A549 (cell line): ENCODE results near the gene UROC1. TPM values are rescaled to one million over a fixed set of nuclear protein-coding genes. Genes with fewer than 3 reads are reported as not detected.

Source experiments
- ATAC-seq, 2 experiments: fragments of 200-7000 bp in 1 of 2; fragments of >200 bp in 1 of 2; cut with Nextera tagmentation in 1 of 2; cut with Tn5 transposase in 1 of 2; 3 replicates each; pipeline versions ENCODE4 v1.8.0 to v1.9.1; 2018 to 2020; ENCODE audit warnings: mild to moderate bottlenecking in 1 of 2, moderate library complexity in 1 of 2
- CTCF ChIA-PET: fragments of 300-600 bp; sonication (Branson Sonifier 250); formaldehyde crosslinking; extraction: SDS; loops from one replicate; lab custom pipeline; 2021; ENCODE audit warnings: antibody characterized with exemption, inconsistent platforms; lab: Yijun Ruan, JAX
- POLR2A ChIA-PET: fragments of 350-600 bp; formaldehyde crosslinking; extraction: SDS; loops from one replicate; lab custom pipeline; 2021; ENCODE audit warnings: antibody characterized with exemption, inconsistent platforms; lab: Yijun Ruan, JAX
- DNase-seq, 2 experiments: peaks; one replicate each; pipeline versions ENCODE4 v3.0.0 to v3.0.0-alpha.2; 2011 to 2016; ENCODE audit warnings: low read depth in 1 of 2, low spot score in 1 of 2
- FAIRE-seq: peaks from 2 replicates; lab custom pipeline; 2011; peaks lifted over from hg19 to GRCh38; lab: Jason Lieb, UNC
- H3K27ac ChIP-seq, 2 experiments: fragments of >200 bp; sonication (Bioruptor Twin); formaldehyde crosslinking; 3 replicates each; pipeline ENCODE4 v1.5.1; 2016 to 2017
- H3K4me1 ChIP-seq: fragments of >200 bp; sonication (Bioruptor Twin); formaldehyde crosslinking; 3 replicates; pipeline ENCODE4 v1.6.1; 2016
- H3K4me2 ChIP-seq: fragments of >200 bp; sonication (Bioruptor Twin); formaldehyde crosslinking; 3 replicates; pipeline ENCODE4 v1.6.1; 2016
- H3K4me3 ChIP-seq: fragments of >200 bp; sonication (Bioruptor Twin); formaldehyde crosslinking; 3 replicates; pipeline ENCODE4 v1.5.1; 2016
- H3K9me3 ChIP-seq: fragments of >200 bp; sonication (Bioruptor Twin); formaldehyde crosslinking; 3 replicates; pipeline ENCODE4 v1.6.1; 2016
- BCL3 ChIP-seq: fragments of >200 bp; sonication (Bioruptor Twin); formaldehyde crosslinking; IDR thresholded peaks from 3 replicates; pipeline ENCODE4 v1.6.1; 2016
- CHD2 ChIP-seq: fragments of 150-350 bp; IDR thresholded peaks from 2 replicates; pipeline ENCODE4 v1.6.1; 2014; ENCODE audit warnings: low read length; ENCODE audit not compliant: partially characterized antibody
- CTCF ChIP-seq: fragments of >200 bp; sonication (Bioruptor Twin); formaldehyde crosslinking; IDR thresholded peaks from 3 replicates; pipeline ENCODE4 v1.5.1; 2016
- EHF ChIP-seq: fragments of 250-450 bp; sonication (Bioruptor Pico); IDR thresholded peaks from 2 replicates; pipeline ENCODE4 v1.5.0; 2020; ENCODE audit warnings: mild to moderate bottlenecking
- EHMT2 ChIP-seq: fragments of 200-600 bp; sonication (generic); IDR thresholded peaks from 2 replicates; pipeline ENCODE4 v1.6.1; 2016; ENCODE audit warnings: antibody characterized with exemption, low read depth, mild to moderate bottlenecking, moderate library complexity
- EP300 ChIP-seq, 2 experiments: fragments of >200 bp; sonication (Bioruptor Twin); formaldehyde crosslinking; IDR thresholded peaks; 2 replicates in 1 of 2; 3 replicates in 1 of 2; pipeline ENCODE4 v1.6.1; 2016 to 2017
- FOSL2 ChIP-seq, 2 experiments: fragments of 450-650 bp in 1 of 2; fragments of >200 bp in 1 of 2; sonication (Bioruptor Twin) in 1 of 2; formaldehyde crosslinking; IDR thresholded peaks; 2 replicates each; pipeline versions ENCODE4 v1.5.0 to v1.6.1; 2016 to 2020; ENCODE audit warnings: mild to moderate bottlenecking in 1 of 2, moderate library complexity in 1 of 2
- HOXA7 ChIP-seq: fragments of 250-450 bp; sonication (Bioruptor Pico); IDR thresholded peaks from 2 replicates; pipeline ENCODE4 v1.5.0; 2020; ENCODE audit warnings: mild to moderate bottlenecking, moderate library complexity
- KDM1A ChIP-seq: fragments of 200-600 bp; sonication (generic); IDR thresholded peaks from 2 replicates; pipeline ENCODE4 v1.6.1; 2016; ENCODE audit warnings: low read depth, mild to moderate bottlenecking
- KDM5A ChIP-seq: fragments of 200-600 bp; sonication (generic); IDR thresholded peaks from 2 replicates; pipeline ENCODE4 v1.6.1; 2016; ENCODE audit warnings: antibody characterized with exemption, mild to moderate bottlenecking
- MAX ChIP-seq: IDR thresholded peaks from 2 replicates; pipeline ENCODE4 v1.6.1; 2012
- MAZ ChIP-seq: fragments of 150-350 bp; IDR thresholded peaks from 2 replicates; pipeline ENCODE4 v1.6.1; 2014; ENCODE audit warnings: antibody characterized with exemption, low read depth, low read length, borderline replicate concordance
- NFE2L2 ChIP-seq: fragments of 150-350 bp; conservative IDR thresholded peaks from 2 replicates; pipeline ENCODE4 v1.6.1; 2014; ENCODE audit warnings: low read length
- RNF2 ChIP-seq: fragments of 200-600 bp; sonication (generic); IDR thresholded peaks from 2 replicates; pipeline ENCODE4 v1.6.1; 2016; ENCODE audit warnings: low read depth, mild to moderate bottlenecking, antibody characterized with exemption, moderate library complexity, borderline replicate concordance
- TFCP2L1 ChIP-seq: fragments of 250-450 bp; sonication (Bioruptor Pico); IDR thresholded peaks from 2 replicates; pipeline ENCODE4 v1.5.0; 2021; ENCODE audit warnings: mild to moderate bottlenecking
- USF2 ChIP-seq: fragments of 450-650 bp; IDR thresholded peaks from 2 replicates; pipeline ENCODE4 v1.6.1; 2014; ENCODE audit warnings: antibody characterized with exemption
- ZFP36 ChIP-seq: fragments of 450-650 bp; IDR thresholded peaks from 2 replicates; pipeline ENCODE4 v1.6.1; 2014; ENCODE audit warnings: borderline replicate concordance; ENCODE audit not compliant: partially characterized antibody
- ZSCAN20 ChIP-seq: fragments of 250-450 bp; sonication (Bioruptor Pico); IDR thresholded peaks from 2 replicates; pipeline ENCODE4 v1.8.0; 2022; ENCODE audit warnings: mild to moderate bottlenecking, moderate library complexity
- WGBS: methylation state at CpG from one replicate; pipeline ENCODE4 v1.1.6; 2017; ENCODE audit errors: missing lambda C conversion rate; 5-methylcytosine and 5-hydroxymethylcytosine counted together
- polyA plus RNA-seq, 4 experiments: library from polyadenylated mRNA; depleted of rRNA in 3 of 4; stranded (reverse); fragments of >200 nt; fragmentation: RNase III in 1 of 4; extraction: RNeasy Plus Mini Kit Qiagen cat#74134 plus additional on column Dnase treatment in 1 of 4; gene quantifications; 2 replicates in 3 of 4; 3 replicates in 1 of 4; pipeline ENCODE4 v1.2.3, GENCODE V29; 2011 to 2017

UROC1 gene
- polyA plus RNA-seq, 2 of the 4 experiments (the other 2 are of a cell fraction): not detected

- Histone ChIP-seq H3K4me2 (no peak overlapping the region), H3K4me3 (no peak overlapping the region), H3K4me1 (peaks cover 10% of the 10 kb centered on the region; the same call in 1 of the 3 replicates), H3K27ac (no peak overlapping the region), H3K9me3 (no peaks in the 10 kb centered on the region)
- CTCF ChIA-PET: no interaction called here
- no peak for DNase-seq
- no peak for FAIRE-seq
- 81% methylated on average over 2 of the region's 2 CpGs for WGBS
- ATAC-seq: no peak
- TF ChIP-seq HOXA7 (CRISPR knock-in tag): no peak
- TF ChIP-seq CHD2: no peak
- no peak for TF ChIP-seq EP300 (IDR thresholded peaks at IDR 0.05)
- TF ChIP-seq MAX: no peak
- TF ChIP-seq TFCP2L1 (CRISPR knock-in tag): no peak
- no peak for TF ChIP-seq RNF2
- TF ChIP-seq BCL3: no peak
- TF ChIP-seq CTCF: no peak
- POLR2A ChIA-PET: no interaction called here
Observed at GRCh38 chr3:126543457-126544061, 26.0 kb upstream of the UROC1 start.

- DNase-seq (no peak), FAIRE-seq (no peak), ATAC-seq (no peak)
- ChIA-PET POLR2A (no interaction called here), CTCF (no interaction called here)
- 91% methylated on average over 44 of the region's 57 CpGs for WGBS
- no peak for TF ChIP-seq ZSCAN20 (CRISPR knock-in tag)
- H3K9me3 ChIP-seq: no peaks in the 10 kb centered on the region
- peaks cover 10% of the 10 kb centered on the region; the same call in 1 of the 3 replicates for H3K4me1 ChIP-seq
- H3K27ac ChIP-seq: no peak overlapping the region
- no peak overlapping the region for H3K4me3 ChIP-seq
- H3K4me2 ChIP-seq: no peak overlapping the region
Observed at GRCh38 chr3:126542340-126543241, 25.0 kb upstream of the UROC1 start.

- ATAC-seq (no peak), FAIRE-seq (no peak), DNase-seq (no peak)
- no peaks in the 10 kb centered on the region for H3K9me3 ChIP-seq
- peaks cover 10% of the 10 kb centered on the region; the same call in 1 of the 3 replicates for H3K4me1 ChIP-seq
- TF ChIP-seq FOSL2 (IDR thresholded peaks at IDR 0.05) (no peak), FOSL2 (CRISPR knock-in tag; IDR thresholded peaks at IDR 0.05) (no peak), ZFP36 (no peak), KDM1A (no peak), MAZ (no peak), NFE2L2 (no peak), KDM5A (no peak), RNF2 (no peak), EHF (CRISPR knock-in tag) (no peak), MAX (no peak), USF2 (no peak), EHMT2 (no peak)
- H3K4me3 ChIP-seq: no peak overlapping the region
- H3K27ac ChIP-seq: no peak overlapping the region
- ChIA-PET CTCF (no interaction called here), POLR2A (no interaction called here)
- H3K4me2 ChIP-seq: no peak overlapping the region
- WGBS: 98% methylated on average over 51 of the region's 101 CpGs
Observed at GRCh38 chr3:126541628-126542339, 24.2 kb upstream of the UROC1 start.
